K562 (cell line): ENCODE data around the gene PRUNE1. TPM values are rescaled to one million over a fixed set of nuclear protein-coding genes. Genes with fewer than 3 reads are reported as not detected.

Experiments
- BCL6 ChIP-seq: fragments of 250-450 bp; sonication (Bioruptor Pico); IDR thresholded peaks from 2 replicates; pipeline ENCODE4 v1.4.0; 2020
- BRF1 ChIP-seq: IDR thresholded peaks from 3 replicates; pipeline ENCODE4 v1.6.1; 2011; ENCODE audit warnings: borderline replicate concordance, mild to moderate bottlenecking; ENCODE audit not compliant: insufficient read length; ENCODE audit errors: extremely low read depth
- CAMTA2 ChIP-seq: fragments of 250-450 bp; sonication (Bioruptor Pico); conservative IDR thresholded peaks from 2 replicates; pipeline ENCODE4 v1.5.1; 2022
- CBFA2T3 ChIP-seq: fragments of 450-650 bp; IDR thresholded peaks from 2 replicates; pipeline ENCODE4 v1.6.1; 2017
- CBX2 ChIP-seq: fragments of 200-600 bp; sonication (generic); IDR thresholded peaks from one replicate; pipeline ENCODE4 v1.6.1; 2012; ENCODE audit warnings: mild to moderate bottlenecking, low read length, inconsistent platforms; ENCODE audit not compliant: insufficient read depth, poor library complexity, severe bottlenecking
- CEBPG ChIP-seq, 3 experiments: fragments of 200-800 bp in 1 of 3; sonication (Bioruptor generic) in 1 of 3; sonication (generic) in 1 of 3; formaldehyde crosslinking in 1 of 3; IDR thresholded peaks in 2 of 3; conservative IDR thresholded peaks in 1 of 3; 2 replicates each; pipeline versions ENCODE4 v1.6.1 to v1.8.0; 2016 to 2022; ENCODE audit warnings: missing compliant biosample characterization in 2 of 3, missing genetic modification characterization in 2 of 3, mild to moderate bottlenecking in 1 of 3, missing genetic modification reagents in 1 of 3
- DMBX1 ChIP-seq: fragments of 250-450 bp; sonication (Bioruptor Pico); IDR thresholded peaks from 2 replicates; pipeline ENCODE4 v1.8.0; 2022; ENCODE audit warnings: inconsistent platforms, mild to moderate bottlenecking, moderate library complexity, borderline replicate concordance
- EHMT2 ChIP-seq: fragments of 450-650 bp; IDR thresholded peaks from 2 replicates; pipeline ENCODE4 v1.6.1; 2018; ENCODE audit warnings: antibody characterized with exemption
- ETV5 ChIP-seq: sonication (generic); formaldehyde crosslinking; IDR thresholded peaks from 2 replicates; pipeline ENCODE4 v1.4.0; 2020; ENCODE audit warnings: low read depth, mild to moderate bottlenecking, missing genetic modification reagents
- FOXM1 ChIP-seq, 2 experiments: fragments of 450-650 bp in 1 of 2; sonication (generic) in 1 of 2; formaldehyde crosslinking in 1 of 2; IDR thresholded peaks; 2 replicates each; pipeline versions ENCODE4 v1.6.1 to v1.9.0; 2017 to 2022; ENCODE audit warnings: low read depth in 2 of 2, mild to moderate bottlenecking in 2 of 2, missing genetic modification reagents in 1 of 2, moderate library complexity in 1 of 2
- FOXO4 ChIP-seq: fragments of 450-650 bp; formaldehyde crosslinking; IDR thresholded peaks from 2 replicates; pipeline ENCODE4 v1.4.0; 2020; ENCODE audit warnings: mild to moderate bottlenecking, moderate library complexity
- GTF2F1 ChIP-seq: IDR thresholded peaks from 2 replicates; pipeline ENCODE4 v1.6.1; 2011; ENCODE audit warnings: low read depth, low read length, improper control_type of control experiment
- HSF4 ChIP-seq: fragments of 250-450 bp; sonication (Bioruptor Pico); IDR thresholded peaks from 2 replicates; pipeline ENCODE4 v2.1.2; 2022; ENCODE audit warnings: mild to moderate bottlenecking, moderate library complexity, borderline replicate concordance
- L3MBTL2 ChIP-seq: fragments of 450-650 bp; IDR thresholded peaks from 2 replicates; pipeline ENCODE4 v1.6.1; 2016; ENCODE audit warnings: mild to moderate bottlenecking, moderate library complexity
- NR2C2 ChIP-seq, 2 experiments: fragments of 200-800 bp in 1 of 2; sonication (Bioruptor generic) in 1 of 2; sonication (generic) in 1 of 2; formaldehyde crosslinking in 1 of 2; IDR thresholded peaks; 2 replicates each; pipeline versions ENCODE4 v1.6.1 to v1.8.0; 2016 to 2022; ENCODE audit warnings: mild to moderate bottlenecking in 1 of 2, missing compliant biosample characterization in 1 of 2, missing genetic modification characterization in 1 of 2, missing genetic modification reagents in 1 of 2
- PYGO2 ChIP-seq: fragments of 450-650 bp; IDR thresholded peaks from 2 replicates; pipeline ENCODE4 v1.6.1; 2016; ENCODE audit warnings: mild to moderate bottlenecking, missing genetic modification characterization, moderate library complexity, missing compliant biosample characterization
- SREBF2 ChIP-seq: sonication (generic); formaldehyde crosslinking; IDR thresholded peaks from 2 replicates; pipeline ENCODE4 v1.4.0; 2020; ENCODE audit warnings: mild to moderate bottlenecking, missing genetic modification reagents
- SRF ChIP-seq, 2 experiments: fragments of 250-450, 450-650 bp in 1 of 2; sonication (Bioruptor Pico) in 1 of 2; sonication (generic) in 1 of 2; formaldehyde crosslinking; IDR thresholded peaks; 2 replicates each; pipeline versions ENCODE4 v1.5.0 to v1.5.1; 2020 to 2022; ENCODE audit warnings: mild to moderate bottlenecking in 1 of 2, missing genetic modification reagents in 1 of 2
- TCF3 ChIP-seq: sonication (generic); formaldehyde crosslinking; IDR thresholded peaks from 2 replicates; pipeline ENCODE4 v1.4.0; 2020; ENCODE audit warnings: mild to moderate bottlenecking, missing genetic modification reagents
- TFAP4 ChIP-seq: sonication (generic); formaldehyde crosslinking; IDR thresholded peaks from 2 replicates; pipeline ENCODE4 v1.8.0; 2022; ENCODE audit warnings: missing genetic modification reagents, mild to moderate bottlenecking, moderate library complexity, borderline replicate concordance
- U2AF2 ChIP-seq: fragments of 200-400 bp; formaldehyde crosslinking; optimal IDR thresholded peaks from 2 replicates; pipeline ENCODE3; 2017; ENCODE audit warnings: low read depth, mild to moderate bottlenecking, low read length
- ZNF165 ChIP-seq: fragments of 250-450 bp; sonication (Bioruptor Pico); IDR thresholded peaks from 2 replicates; pipeline ENCODE4 v1.4.0; 2020; ENCODE audit warnings: borderline replicate concordance
- ZNF3 ChIP-seq: fragments of 250-450 bp; sonication (Bioruptor Pico); IDR thresholded peaks from 2 replicates; pipeline ENCODE4 v1.5.0; 2021; ENCODE audit warnings: mild to moderate bottlenecking, moderate library complexity
- ZNF311 ChIP-seq: fragments of 250-450 bp; sonication (Bioruptor Pico); IDR thresholded peaks from 2 replicates; pipeline ENCODE4 v1.4.0; 2020; ENCODE audit warnings: mild to moderate bottlenecking, moderate library complexity
- ZNF354B ChIP-seq: fragments of 250-450 bp; sonication (Bioruptor Pico); IDR thresholded peaks from 2 replicates; pipeline ENCODE4 v1.4.0; 2020
- ZNF586 ChIP-seq: fragments of 450-650 bp; formaldehyde crosslinking; conservative IDR thresholded peaks from 2 replicates; pipeline ENCODE4 v1.4.0; 2020; ENCODE audit warnings: mild to moderate bottlenecking, moderate library complexity
- ZNF589 ChIP-seq: fragments of 200-800 bp; sonication (Bioruptor generic); IDR thresholded peaks from 2 replicates; pipeline ENCODE4 v1.6.1; 2016; ENCODE audit warnings: low read depth, missing genetic modification characterization, missing compliant biosample characterization
- ZNF707 ChIP-seq: fragments of 250-450 bp; sonication (Bioruptor Pico); conservative IDR thresholded peaks from 2 replicates; pipeline ENCODE4 v1.8.0; 2022; ENCODE audit warnings: inconsistent platforms, mild to moderate bottlenecking, moderate library complexity
- polyA plus RNA-seq, 8 experiments: library from polyadenylated mRNA; depleted of rRNA in 4 of 8; stranded (reverse) in 5 of 8; unstranded in 3 of 8; fragments of >200 nt; fragmentation: Nextera tagmentation in 2 of 8; fragmentation: Illumina TruSeq in 1 of 8; extraction: Ambion mirVana in 2 of 8; extraction: Trizol in 1 of 8; gene quantifications; 2 replicates each; pipeline versions ENCODE4 v1.2.1 to v1.2.3, GENCODE V29; 2011 to 2014; ENCODE audit warnings: inconsistent platforms in 1 of 8, missing spikeins in 1 of 8
- total RNA-seq, 7 experiments: library from RNA; depleted of rRNA in 6 of 7; stranded (reverse); fragments of >200 nt in 6 of 7; fragmentation: Illumina TruSeq in 2 of 7; extraction: Trizol in 2 of 7; gene quantifications; 2 replicates each; pipeline versions ENCODE4 v1.2.1 to v1.2.3, GENCODE V29; 2011 to 2021; ENCODE audit warnings: low replicate concordance in 1 of 7

The PRUNE1 gene
- total and polyA plus RNA-seq, 9 of the 15 experiments (the other 6 are each of a cell fraction or from before 2014, with no cell fraction given) = 16.7 to 48.3 (median 26.2) TPM

GRCh38 chr1:150981177-150981804, 27.0 kb upstream of the PRUNE1 start (continued):
- peak; percentile 56 for TF ChIP-seq CEBPG (CRISPR knock-in tag; IDR thresholded peaks at IDR 0.05)
- TF ChIP-seq CEBPG (tag; conservative IDR thresholded peaks at IDR 0.05 in 1 of 2, IDR thresholded peaks at IDR 0.05 in 1 of 2) = 0 out of 4 replicates have a peak, but pooled peaks of 1 of the 2 experiments have one; percentile 7
- TF ChIP-seq DMBX1 = no peak
- no peak for TF ChIP-seq ZNF165
- TF ChIP-seq TCF3 (CRISPR knock-in tag) = no peak
- TF ChIP-seq CAMTA2 (CRISPR knock-in tag) = no peak
- TF ChIP-seq ETV5 (CRISPR knock-in tag) = no peak
- TF ChIP-seq CBFA2T3 = peak; percentile 19; the same call in 1 of the 2 replicates
- peak; percentile 51; the same call in 1 of the 2 replicates for TF ChIP-seq TFAP4 (CRISPR knock-in tag)
- TF ChIP-seq NR2C2 (CRISPR knock-in tag; IDR thresholded peaks at IDR 0.05) = no peak
- no peak for TF ChIP-seq NR2C2 (tag; IDR thresholded peaks at IDR 0.05)
- TF ChIP-seq EHMT2 = no peak
- TF ChIP-seq ZNF707 (CRISPR knock-in tag) = no peak
- TF ChIP-seq ZNF311 = no peak
- TF ChIP-seq SREBF2 (CRISPR knock-in tag) = no peak
- no peak for TF ChIP-seq L3MBTL2
- no peak for TF ChIP-seq ZNF3 (CRISPR knock-in tag)
- no peak for TF ChIP-seq ZNF354B (CRISPR knock-in tag)
- no peak for TF ChIP-seq BCL6 (CRISPR knock-in tag)
- no peak for TF ChIP-seq ZNF586
- no peak for TF ChIP-seq BRF1
- no peak for TF ChIP-seq U2AF2
- no peak for TF ChIP-seq PYGO2 (tag)
- no peak for TF ChIP-seq ZNF589
- peak in 1 of 2 experiments; percentile 71; a peak in 1 of 4 replicates for TF ChIP-seq SRF (CRISPR knock-in tag; IDR thresholded peaks at IDR 0.05)
- no peak for TF ChIP-seq FOXM1 (IDR thresholded peaks at IDR 0.05; ENCODE audit: low read depth)
- TF ChIP-seq FOXM1 (CRISPR knock-in tag; IDR thresholded peaks at IDR 0.05; ENCODE audit: low read depth) = no peak
- no peak for TF ChIP-seq FOXO4 (CRISPR knock-in tag)
- TF ChIP-seq HSF4 (CRISPR knock-in tag) = no peak
- TF ChIP-seq GTF2F1 = no peak
- TF ChIP-seq CBX2 = no peak
